Esophagus muscularis mucosa (tissue), 4 donors: ENCODE results near the gene TTC7B. TPM values are rescaled to one million over a fixed set of nuclear protein-coding genes. Genes with fewer than 3 reads are reported as not detected.

ENCODE experiments used
- DNase-seq: peaks from one replicate; pipeline ENCODE4 v3.0.0-alpha.2; 2017; ENCODE audit errors: extremely low spot score
- H3K27ac ChIP-seq, 4 donors: fragments of 200-600 bp; sonication (generic); replicated peaks in 1 of 4; 1 replicate in 3 of 4; 2 replicates in 1 of 4; pipeline ENCODE4 v1.5.1; 2016 to 2019; ENCODE audit warnings: mild to moderate bottlenecking in 1 of 4
- H3K27me3 ChIP-seq, 4 donors: fragments of 200-600 bp; sonication (generic); one replicate each; pipeline versions ENCODE4 v1.5.1 to v1.6.0; 2016 to 2019
- H3K36me3 ChIP-seq, 4 donors: fragments of 200-600 bp; sonication (generic); one replicate each; pipeline ENCODE4 v1.5.1; 2016 to 2019
- H3K4me1 ChIP-seq, 4 donors: fragments of 200-600 bp; sonication (generic); one replicate each; pipeline ENCODE4 v1.5.1; 2016 to 2019
- H3K4me3 ChIP-seq, 4 donors: fragments of 200-600 bp; sonication (generic); 1 replicate in 2 of 4; 2 replicates in 2 of 4; pipeline ENCODE4 v1.5.1; 2016 to 2019; ENCODE audit warnings: mild to moderate bottlenecking in 4 of 4, moderate library complexity in 1 of 4
- H3K9me3 ChIP-seq, 4 donors: fragments of 200-600 bp; sonication (generic); 1 replicate in 3 of 4; 2 replicates in 1 of 4; pipeline ENCODE4 v1.5.1; 2016 to 2019
- EP300 ChIP-seq: sonication (generic); formaldehyde crosslinking; IDR thresholded peaks from one replicate; pipeline ENCODE4 v1.6.1; 2017; ENCODE audit warnings: antibody characterized with exemption
- POLR2A ChIP-seq: fragments of 450-650 bp; IDR thresholded peaks from one replicate; pipeline ENCODE4 v1.6.1; 2017; ENCODE audit warnings: antibody characterized with exemption, moderate library complexity, mild to moderate bottlenecking, low read depth
- POLR2AphosphoS5 ChIP-seq, 2 donors: sonication (generic); formaldehyde crosslinking; IDR thresholded peaks; one replicate each; pipeline ENCODE4 v1.6.1; 2017; ENCODE audit warnings: antibody characterized with exemption in 2 of 2
- WGBS: methylation state at CpG from one replicate; pipeline ENCODE4 v1.1.5; 2018; 5-methylcytosine and 5-hydroxymethylcytosine counted together
- intact Hi-C: fragments of 100-400 bp; cut with DNase I; formaldehyde crosslinking; loops from one replicate; pipeline ENCODE4 v1.15.1; 2023
- total RNA-seq, 4 donors: library from RNA; depleted of rRNA; stranded (reverse); fragments of >200 nt; gene quantifications; one replicate each; pipeline versions ENCODE4 v1.1.0 to v1.2.1, GENCODE V29; 2016
- TF ChIP-seq, protein P1 (sequence below), 3 experiments: fragments of 200-600 bp in 2 of 3; fragments of 450-650 bp in 1 of 3; sonication (generic) in 2 of 3; IDR thresholded peaks; one replicate each; pipeline ENCODE4 v1.5.1; 2017 to 2019; ENCODE audit warnings: antibody characterized with exemption in 3 of 3, mild to moderate bottlenecking in 2 of 3, moderate library complexity in 1 of 3

TTC7B gene
- total RNA-seq, 4 donors from 2014 or later, result 54.4 to 148 (median 113) TPM

DNA sequence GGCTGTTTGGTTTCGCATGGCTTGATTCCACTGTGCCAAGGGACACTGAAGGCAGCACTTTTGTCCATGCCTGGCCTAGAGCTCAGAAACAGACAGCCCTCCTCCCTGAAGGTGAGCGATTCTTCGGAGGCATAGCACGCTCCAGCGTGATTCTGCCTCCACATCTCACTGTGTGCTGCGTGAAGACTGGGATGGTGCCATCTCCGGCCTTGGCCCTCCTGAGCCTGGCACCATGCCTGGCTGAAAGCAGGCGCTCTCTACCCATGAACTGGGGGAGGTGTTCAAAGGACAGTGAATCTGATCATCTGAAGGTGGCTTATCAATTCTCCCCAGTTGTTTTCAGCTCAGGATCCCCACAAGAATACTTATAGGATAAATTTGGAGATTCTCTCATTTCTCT, 187.4 kb downstream of the TTC7B start:
- DNase-seq, result no peak
- no peak for TF ChIP-seq EP300
- TF ChIP-seq POLR2AphosphoS5 (IDR thresholded peaks at IDR 0.05), result peak in 1 of 2 donors; percentile 13
- no peak for TF ChIP-seq POLR2A
- TF ChIP-seq, protein P1, sequence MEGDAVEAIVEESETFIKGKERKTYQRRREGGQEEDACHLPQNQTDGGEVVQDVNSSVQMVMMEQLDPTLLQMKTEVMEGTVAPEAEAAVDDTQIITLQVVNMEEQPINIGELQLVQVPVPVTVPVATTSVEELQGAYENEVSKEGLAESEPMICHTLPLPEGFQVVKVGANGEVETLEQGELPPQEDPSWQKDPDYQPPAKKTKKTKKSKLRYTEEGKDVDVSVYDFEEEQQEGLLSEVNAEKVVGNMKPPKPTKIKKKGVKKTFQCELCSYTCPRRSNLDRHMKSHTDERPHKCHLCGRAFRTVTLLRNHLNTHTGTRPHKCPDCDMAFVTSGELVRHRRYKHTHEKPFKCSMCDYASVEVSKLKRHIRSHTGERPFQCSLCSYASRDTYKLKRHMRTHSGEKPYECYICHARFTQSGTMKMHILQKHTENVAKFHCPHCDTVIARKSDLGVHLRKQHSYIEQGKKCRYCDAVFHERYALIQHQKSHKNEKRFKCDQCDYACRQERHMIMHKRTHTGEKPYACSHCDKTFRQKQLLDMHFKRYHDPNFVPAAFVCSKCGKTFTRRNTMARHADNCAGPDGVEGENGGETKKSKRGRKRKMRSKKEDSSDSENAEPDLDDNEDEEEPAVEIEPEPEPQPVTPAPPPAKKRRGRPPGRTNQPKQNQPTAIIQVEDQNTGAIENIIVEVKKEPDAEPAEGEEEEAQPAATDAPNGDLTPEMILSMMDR (IDR thresholded peaks at IDR 0.05), result no peak
- intact Hi-C loops, result no loop called here
- Histone ChIP-seq H3K27ac (peak overlapping the region; percentile 68 to 84 (median 80)), H3K4me3 (no peak overlapping the region), H3K27me3 (no peaks in the 10 kb centered on the region), H3K36me3 (no peaks in the 10 kb centered on the region), H3K9me3 (no peaks in the 10 kb centered on the region), H3K4me1 (peaks cover 50 to 80% (median 72%) of the 10 kb centered on the region in 4 donors)
- WGBS, result 82% methylated on average over 8 of the region's 8 CpGs

DNA sequence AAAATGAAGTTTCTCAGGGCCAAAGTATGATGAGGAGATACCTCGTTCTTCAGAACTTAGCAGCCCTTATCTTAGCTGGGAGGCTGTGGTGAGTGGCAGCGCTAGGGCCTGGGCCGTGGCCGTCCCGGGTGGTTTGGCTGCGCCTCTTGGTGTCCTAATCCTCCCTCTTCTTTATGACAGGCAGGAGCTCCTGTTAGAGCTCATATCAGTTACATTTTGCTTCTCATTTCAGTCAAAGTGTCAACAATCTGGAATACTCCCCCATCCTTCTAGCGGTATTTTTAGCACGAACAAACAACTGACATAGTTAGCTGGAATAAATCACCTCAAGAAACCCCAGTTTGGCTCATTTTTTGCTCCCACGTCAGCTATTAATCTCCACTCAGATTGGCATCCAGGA, 188.8 kb downstream of the TTC7B start:
- no peaks in the 10 kb centered on the region for H3K9me3 ChIP-seq
- H3K4me1 ChIP-seq, result peaks cover 50 to 79% (median 72%) of the 10 kb centered on the region in 4 donors
- no peak overlapping the region for H3K4me3 ChIP-seq
- no peaks in the 10 kb centered on the region for H3K36me3 ChIP-seq
- TF ChIP-seq POLR2AphosphoS5 (IDR thresholded peaks at IDR 0.05) (no peak), POLR2A (no peak), EP300 (no peak)
- TF ChIP-seq, protein P1 (IDR thresholded peaks at IDR 0.05), result no peak
- no peaks in the 10 kb centered on the region for H3K27me3 ChIP-seq
- intact Hi-C loops, result no loop called here
- WGBS, result 65% methylated on average over 9 of the region's 9 CpGs
- H3K27ac ChIP-seq, result peak overlapping the region; percentile 68 to 84 (median 80)
- no peak for DNase-seq

DNA sequence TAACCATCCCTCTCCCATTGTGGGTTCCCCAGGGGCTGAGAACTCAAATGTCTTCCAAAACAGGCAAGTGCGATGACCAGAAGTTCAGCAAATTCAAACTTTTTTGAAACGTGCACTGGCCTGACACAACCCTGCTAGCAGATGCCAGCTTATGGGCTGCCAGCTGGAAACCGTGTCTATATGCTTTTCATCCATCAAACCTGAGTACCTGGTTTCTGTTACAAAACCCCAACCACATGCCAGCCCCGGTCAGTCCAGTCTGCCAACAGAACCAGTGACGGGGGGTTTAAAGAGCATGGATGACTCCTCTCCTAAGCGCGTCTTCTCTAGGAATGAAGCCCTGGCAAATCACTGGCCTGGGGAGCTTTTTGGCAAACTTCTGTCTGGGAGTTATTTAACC, 189.7 kb downstream of the TTC7B start:
- Histone ChIP-seq H3K27me3 (no peaks in the 10 kb centered on the region), H3K36me3 (no peaks in the 10 kb centered on the region), H3K4me3 (no peak overlapping the region), H3K9me3 (no peaks in the 10 kb centered on the region), H3K4me1 (peaks cover 50 to 70% (median 65%) of the 10 kb centered on the region in 4 donors), H3K27ac (peak overlapping the region; percentile 68 to 84 (median 80))
- 66% methylated on average over 7 of the region's 7 CpGs for WGBS
- DNase-seq, result no peak
- intact Hi-C loops, result no loop called here
- peak; percentile 21 for TF ChIP-seq EP300
- TF ChIP-seq POLR2A, result no peak
- peak in 1 of 2 donors; percentile 78 for TF ChIP-seq POLR2AphosphoS5 (IDR thresholded peaks at IDR 0.05)

DNA sequence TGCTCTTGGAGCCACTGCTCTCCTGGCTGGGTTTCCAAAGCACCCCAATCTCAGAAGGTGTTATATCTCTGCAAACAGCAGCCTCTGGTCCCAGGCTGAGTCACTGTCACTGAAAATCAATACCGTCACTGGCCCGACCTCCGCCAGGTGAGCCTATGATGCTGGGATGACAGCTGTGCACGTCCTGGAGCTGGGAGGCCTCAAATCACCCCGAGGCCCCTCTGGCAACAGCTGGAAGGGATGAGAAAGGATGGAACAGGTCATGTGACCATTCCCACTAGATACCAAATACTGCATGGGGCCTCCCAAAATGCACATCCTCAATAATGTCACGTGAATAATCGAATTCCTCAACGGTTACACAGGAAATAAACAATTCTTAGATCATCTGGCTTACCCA, 190.8 kb downstream of the TTC7B start:
- WGBS, result 76% methylated on average over 8 of the region's 8 CpGs
- no peaks in the 10 kb centered on the region for H3K27me3 ChIP-seq
- peaks cover 0 to 1% (median 0%) of the 10 kb centered on the region in 4 donors for H3K36me3 ChIP-seq
- peaks cover 50 to 64% (median 62%) of the 10 kb centered on the region in 4 donors for H3K4me1 ChIP-seq
- H3K4me3 ChIP-seq, result no peak overlapping the region
- intact Hi-C loops, result no loop called here
- peak overlapping the region; percentile 68 to 84 (median 80) for H3K27ac ChIP-seq
- no peak for TF ChIP-seq EP300
- no peak for TF ChIP-seq POLR2AphosphoS5 (IDR thresholded peaks at IDR 0.05)
- TF ChIP-seq, protein P1 (IDR thresholded peaks at IDR 0.05), result no peak
- no peak for TF ChIP-seq POLR2A
- H3K9me3 ChIP-seq, result no peaks in the 10 kb centered on the region
- no peak for DNase-seq

DNA sequence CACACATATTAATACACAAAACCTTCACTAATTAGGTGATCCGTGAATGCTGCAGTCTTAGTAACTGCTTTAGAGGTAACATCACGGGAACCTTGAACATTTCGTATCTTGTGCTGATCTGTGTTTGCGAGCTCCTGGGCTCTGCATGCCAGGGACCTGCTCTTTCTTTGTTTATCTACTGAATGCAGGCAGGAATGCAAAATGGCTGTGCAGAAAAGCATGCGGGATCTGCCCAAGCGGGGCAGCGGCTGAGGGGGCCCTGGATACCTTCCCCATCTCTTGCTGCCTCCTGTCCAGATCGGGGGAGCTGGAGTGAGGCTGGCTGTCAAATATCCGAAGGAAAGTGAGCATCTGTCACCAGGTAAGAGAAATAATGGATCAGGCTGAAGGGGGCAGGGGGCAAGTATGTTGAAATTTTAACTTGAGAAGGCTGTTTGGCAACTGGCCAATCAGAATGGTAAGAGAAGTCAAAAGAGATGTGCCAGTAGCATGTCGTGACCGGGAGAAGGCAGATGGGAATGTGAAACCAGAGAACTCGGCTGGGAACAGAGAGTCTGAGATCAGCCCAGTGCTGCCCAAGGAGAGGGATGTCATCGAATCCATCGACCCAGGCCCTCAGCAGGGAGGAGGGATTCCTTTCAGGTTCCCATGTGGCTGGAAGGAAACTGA, 191.4 kb downstream of the TTC7B start:
- H3K9me3 ChIP-seq, result no peaks in the 10 kb centered on the region
- DNase-seq, result no peak
- H3K36me3 ChIP-seq, result peaks cover 0 to 7% (median 1%) of the 10 kb centered on the region in 4 donors
- no peak for TF ChIP-seq POLR2A
- TF ChIP-seq POLR2AphosphoS5 (IDR thresholded peaks at IDR 0.05), result no peak
- TF ChIP-seq, protein P1 (IDR thresholded peaks at IDR 0.05), result no peak
- TF ChIP-seq EP300, result no peak
- H3K27me3 ChIP-seq, result no peaks in the 10 kb centered on the region
- peaks cover 46 to 63% (median 59%) of the 10 kb centered on the region in 4 donors for H3K4me1 ChIP-seq
- peak overlapping the region; percentile 68 to 84 (median 80) for H3K27ac ChIP-seq
- WGBS, result 54% methylated on average over 12 of the region's 14 CpGs
- H3K4me3 ChIP-seq, result peak overlapping the region in 1 of 4 donors; percentile 6
- intact Hi-C loops, result no loop called here
